G401.6 (cell line): Measurements from ENCODE around the gene CPA5.
"Not testable (repeated sequence)": the region's sequence is repeated elsewhere in the genome, so short reads cannot be mapped to it uniquely, and the experiment has no call there.

Experiments
- FAIRE-seq: peaks from 2 replicates; lab custom pipeline; 2012; peaks lifted over from hg19 to GRCh38; lab: Jason Lieb, UNC

The CPA5 gene

GRCh38 chr7:130359276-130359857 lies 14.8 kb downstream of the CPA5 start:
- FAIRE-seq: no peak

GRCh38 chr7:130360518-130360917 lies 15.9 kb downstream of the CPA5 start:
- no peak for FAIRE-seq

- no peak for FAIRE-seq
Observed at GRCh38 chr7:130361681-130362080, 17.1 kb downstream of the CPA5 start.

GRCh38 chr7:130362251-130362816 lies 17.7 kb downstream of the CPA5 start:
- FAIRE-seq: no peak

GRCh38 chr7:130363026-130363847 lies 18.6 kb downstream of the CPA5 start:
- FAIRE-seq: no peak

- FAIRE-seq: no peak
Observed at GRCh38 chr7:130364451-130364850, 19.8 kb downstream of the CPA5 start.

- no peak for FAIRE-seq
Observed at GRCh38 chr7:130365088-130365487, 20.5 kb downstream of the CPA5 start.

- no peak for FAIRE-seq
Observed at GRCh38 chr7:130365511-130366441, 21.2 kb downstream of the CPA5 start.

GRCh38 chr7:130366564-130366963 lies 21.9 kb downstream of the CPA5 start:
- FAIRE-seq: no peak

GRCh38 chr7:130367088-130367755 lies 22.6 kb downstream of the CPA5 start:
- FAIRE-seq: no peak

GRCh38 chr7:130367836-130368746 lies 23.5 kb downstream of the CPA5 start:
- FAIRE-seq: no peak

- FAIRE-seq: no peak
Observed at GRCh38 chr7:130369110-130369711, 24.6 kb downstream of the CPA5 start.

GRCh38 chr7:130369831-130370550 lies 25.4 kb downstream of the CPA5 start:
- no peak for FAIRE-seq

GRCh38 chr7:130371046-130371445 lies 26.4 kb downstream of the CPA5 start:
- no peak for FAIRE-seq

- FAIRE-seq: no peak
Observed at GRCh38 chr7:130372402-130373165, 28.0 kb downstream of the CPA5 start.

- no peak for FAIRE-seq
Observed at GRCh38 chr7:130374507-130374906, 29.9 kb downstream of the CPA5 start.

GRCh38 chr7:130376461-130376860 lies 31.8 kb downstream of the CPA5 start:
- FAIRE-seq: not testable (repeated sequence)

GRCh38 chr7:130377178-130377577 lies 32.6 kb downstream of the CPA5 start:
- no peak for FAIRE-seq

- FAIRE-seq: no peak
Observed at GRCh38 chr7:130379019-130379418, 34.4 kb downstream of the CPA5 start.
